ENCODE measurements around the gene MGMT.

The MGMT gene

DNA sequence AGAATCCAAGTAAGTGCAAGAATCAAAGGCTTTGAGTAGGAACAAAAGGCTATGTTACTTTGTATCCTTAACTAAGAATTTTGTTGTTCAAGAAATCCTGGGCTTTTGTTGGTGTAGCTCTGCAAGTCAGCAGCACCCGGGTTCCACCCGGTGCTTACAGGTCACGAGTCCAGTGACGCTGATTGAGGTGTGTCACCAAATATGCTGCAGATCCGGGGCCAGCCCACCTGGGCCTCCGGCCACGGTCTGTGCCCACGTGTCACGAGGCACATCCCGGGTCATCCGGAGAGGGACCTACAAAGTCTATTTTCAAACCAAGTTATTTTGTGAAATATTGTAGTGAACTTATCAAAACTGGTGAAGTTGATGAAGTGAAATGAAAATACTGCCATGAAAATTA, 103.1 kb downstream of the MGMT start:
- H3K4me3 ChIP-seq (ENCODE audit: low read length), result no peak overlapping the region
- no peak for TF ChIP-seq ZNF274 (IDR thresholded peaks at IDR 0.05; ENCODE audit: low read depth, low read length)

DNA sequence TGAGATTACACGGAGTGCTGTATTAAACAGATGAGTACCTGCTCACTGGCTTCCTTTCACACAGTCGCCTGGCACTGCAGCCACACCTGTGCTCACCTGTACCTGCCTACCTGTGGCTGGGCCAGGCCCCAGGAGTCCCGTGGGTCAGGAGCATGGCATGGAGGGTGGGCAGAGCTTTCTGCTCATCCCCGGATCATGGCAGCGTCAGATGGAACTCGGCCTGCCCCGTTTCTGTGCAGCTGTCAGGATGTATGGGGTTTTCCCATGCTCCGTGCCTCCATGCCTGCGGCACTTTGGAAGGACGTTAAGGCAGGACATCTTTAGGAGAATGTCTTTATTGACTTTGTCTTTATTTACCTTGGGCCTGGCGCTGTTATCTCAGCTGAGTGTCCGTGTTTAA, 112.2 kb downstream of the MGMT start:
- no peak for TF ChIP-seq ZNF274 (IDR thresholded peaks at IDR 0.05; ENCODE audit: low read depth, low read length)
- H3K4me3 ChIP-seq (ENCODE audit: low read length), result no peak overlapping the region

- H3K4me3 ChIP-seq (ENCODE audit: low read length), result no peak overlapping the region
- TF ChIP-seq ZNF274 (IDR thresholded peaks at IDR 0.05; ENCODE audit: low read depth, low read length), result no peak
These were observed 113.0 kb downstream of the MGMT start for GRCh38 chr10:129580010-129580409.

GRCh38 chr10:129580901-129581300, 113.9 kb downstream of the MGMT start:
- no peak overlapping the region for H3K4me3 ChIP-seq (ENCODE audit: low read length)
- TF ChIP-seq ZNF274 (IDR thresholded peaks at IDR 0.05; ENCODE audit: low read depth, low read length), result no peak

GRCh38 chr10:129581827-129582411, 114.9 kb downstream of the MGMT start:
- no peak overlapping the region for H3K4me3 ChIP-seq (ENCODE audit: low read length)
- no peak for TF ChIP-seq ZNF274 (IDR thresholded peaks at IDR 0.05; ENCODE audit: low read depth, low read length)

DNA sequence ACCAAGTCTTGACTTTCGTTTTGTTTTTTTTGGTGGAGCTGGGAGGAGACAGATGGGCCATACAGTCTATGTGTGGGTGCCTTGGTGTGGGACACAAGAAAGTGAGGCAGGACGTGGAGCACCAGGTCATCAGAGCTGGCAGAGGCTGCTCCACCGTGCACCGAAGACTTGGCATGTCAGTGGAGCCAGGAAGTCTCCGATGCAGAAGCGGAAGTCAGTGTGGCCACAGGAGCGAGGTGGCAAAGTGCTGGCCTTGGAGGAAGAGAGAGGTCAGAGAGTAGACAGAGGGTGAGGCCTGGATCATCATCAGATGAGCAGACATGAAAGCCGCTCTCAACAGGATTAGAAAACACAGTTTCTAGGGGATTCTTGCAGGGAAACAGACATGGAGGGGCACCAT, 116.8 kb downstream of the MGMT start:
- no peak for TF ChIP-seq ZNF274 (IDR thresholded peaks at IDR 0.05; ENCODE audit: low read depth, low read length)
- no peak overlapping the region for H3K4me3 ChIP-seq (ENCODE audit: low read length)

DNA sequence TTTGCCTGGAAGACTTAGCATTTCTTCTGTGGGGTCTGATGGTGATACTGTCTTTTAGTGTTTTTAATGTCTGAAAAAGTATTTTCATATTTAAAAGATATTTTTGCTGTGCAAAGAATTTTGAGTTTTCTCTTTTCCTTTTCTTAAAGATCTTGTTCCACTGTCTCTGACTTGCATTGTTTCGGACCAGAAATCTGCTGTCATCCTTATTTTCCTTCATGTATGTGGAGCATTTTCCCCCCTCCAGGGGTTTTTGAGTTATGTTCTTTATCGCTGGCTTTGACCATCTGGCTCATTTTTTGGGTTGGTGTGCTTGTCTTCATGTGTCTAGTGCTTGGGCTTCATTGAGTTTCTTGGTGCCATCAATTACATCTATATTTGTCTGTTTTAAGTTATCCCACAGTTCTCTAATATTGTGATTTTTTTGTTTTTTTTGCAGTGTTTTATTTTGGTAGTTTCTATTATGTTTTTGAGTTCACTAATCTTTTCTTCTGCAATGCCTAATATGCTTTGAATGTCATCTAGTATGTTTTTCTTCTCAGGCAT, 119.9 kb downstream of the MGMT start:
- no peak overlapping the region for H3K4me3 ChIP-seq (ENCODE audit: low read length)
- TF ChIP-seq ZNF274 (IDR thresholded peaks at IDR 0.05; ENCODE audit: low read depth, low read length), result no peak

DNA sequence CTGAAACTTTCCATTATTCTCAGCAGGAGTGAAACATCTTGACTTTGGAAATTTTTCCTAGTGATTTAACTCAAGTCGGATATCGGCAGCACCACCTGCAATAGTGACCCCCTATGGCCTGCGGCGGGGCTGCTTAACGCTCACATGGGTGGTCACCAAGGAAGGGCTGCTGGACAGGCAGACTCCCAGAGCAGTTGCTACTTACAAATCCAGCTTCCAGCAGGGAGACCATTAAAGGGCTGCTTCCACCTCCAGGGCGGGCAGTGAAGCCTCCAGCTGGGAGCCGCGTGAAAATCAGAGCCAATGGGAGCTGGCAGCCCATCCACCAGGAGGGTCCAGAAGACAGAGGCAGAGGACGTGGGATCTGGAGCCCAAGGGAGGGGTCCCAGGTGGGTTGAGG, 122.5 kb downstream of the MGMT start:
- no peak for TF ChIP-seq ZNF274 (IDR thresholded peaks at IDR 0.05; ENCODE audit: low read depth, low read length)
- H3K4me3 ChIP-seq (ENCODE audit: low read length), result no peak overlapping the region

GRCh38 chr10:129593953-129594352, 126.9 kb downstream of the MGMT start:
- TF ChIP-seq ZNF274 (IDR thresholded peaks at IDR 0.05; ENCODE audit: low read depth, low read length), result no peak
- H3K4me3 ChIP-seq (ENCODE audit: low read length), result no peak overlapping the region

DNA sequence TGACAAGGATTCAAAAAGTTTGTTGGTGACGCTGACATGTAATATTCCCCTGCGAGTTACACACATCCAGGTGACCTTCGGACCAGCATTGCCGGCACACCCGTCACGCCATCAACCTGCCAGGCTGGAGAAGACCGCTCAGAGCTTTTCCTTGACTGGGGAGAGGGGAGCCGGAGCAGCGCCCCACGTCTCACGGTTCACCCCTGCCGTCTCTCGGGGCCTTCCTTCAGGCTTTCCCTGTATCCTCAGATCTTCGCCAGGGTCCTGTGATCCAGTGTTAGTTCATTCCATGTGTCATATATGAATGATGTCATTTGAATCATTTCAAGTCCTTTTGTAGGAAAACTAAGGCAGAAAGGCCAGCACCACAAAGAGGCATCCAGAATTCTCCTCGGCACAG, 127.8 kb downstream of the MGMT start:
- TF ChIP-seq ZNF274 (IDR thresholded peaks at IDR 0.05; ENCODE audit: low read depth, low read length), result no peak
- H3K4me3 ChIP-seq (ENCODE audit: low read length), result no peak overlapping the region

DNA sequence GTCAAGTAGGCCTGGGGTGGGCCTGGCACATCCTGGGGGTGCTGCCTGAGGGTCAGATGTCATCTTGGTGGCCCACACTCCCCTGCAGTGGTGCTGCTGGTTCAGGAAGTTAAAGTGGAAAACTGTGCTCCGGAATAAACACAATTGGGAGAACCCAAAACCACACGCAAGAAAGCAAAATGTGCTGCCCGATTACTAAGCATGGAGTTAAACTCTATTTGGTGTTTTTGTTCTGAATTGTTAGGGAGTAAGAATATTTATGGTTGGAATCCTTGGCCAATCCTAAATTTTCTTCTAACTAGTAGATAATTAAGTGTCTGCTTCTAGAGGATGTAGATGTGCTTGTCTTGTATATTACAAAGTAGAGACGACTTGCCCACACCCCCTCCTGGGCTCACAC, 131.4 kb downstream of the MGMT start:
- no peak for TF ChIP-seq ZNF274 (IDR thresholded peaks at IDR 0.05; ENCODE audit: low read depth, low read length)
- no peak overlapping the region for H3K4me3 ChIP-seq (ENCODE audit: low read length)

- no peak for TF ChIP-seq ZNF274 (IDR thresholded peaks at IDR 0.05; ENCODE audit: low read depth, low read length)
- no peak overlapping the region for H3K4me3 ChIP-seq (ENCODE audit: low read length)
These were observed 132.1 kb downstream of the MGMT start for GRCh38 chr10:129599160-129599559.

GRCh38 chr10:129601737-129602136, 134.7 kb downstream of the MGMT start:
- no peak overlapping the region for H3K4me3 ChIP-seq (ENCODE audit: low read length)
- no peak for TF ChIP-seq ZNF274 (IDR thresholded peaks at IDR 0.05; ENCODE audit: low read depth, low read length)

GRCh38 chr10:129602938-129603535, 136.0 kb downstream of the MGMT start:
- H3K4me3 ChIP-seq (ENCODE audit: low read length), result no peak overlapping the region
- no peak for TF ChIP-seq ZNF274 (IDR thresholded peaks at IDR 0.05; ENCODE audit: low read depth, low read length)

DNA sequence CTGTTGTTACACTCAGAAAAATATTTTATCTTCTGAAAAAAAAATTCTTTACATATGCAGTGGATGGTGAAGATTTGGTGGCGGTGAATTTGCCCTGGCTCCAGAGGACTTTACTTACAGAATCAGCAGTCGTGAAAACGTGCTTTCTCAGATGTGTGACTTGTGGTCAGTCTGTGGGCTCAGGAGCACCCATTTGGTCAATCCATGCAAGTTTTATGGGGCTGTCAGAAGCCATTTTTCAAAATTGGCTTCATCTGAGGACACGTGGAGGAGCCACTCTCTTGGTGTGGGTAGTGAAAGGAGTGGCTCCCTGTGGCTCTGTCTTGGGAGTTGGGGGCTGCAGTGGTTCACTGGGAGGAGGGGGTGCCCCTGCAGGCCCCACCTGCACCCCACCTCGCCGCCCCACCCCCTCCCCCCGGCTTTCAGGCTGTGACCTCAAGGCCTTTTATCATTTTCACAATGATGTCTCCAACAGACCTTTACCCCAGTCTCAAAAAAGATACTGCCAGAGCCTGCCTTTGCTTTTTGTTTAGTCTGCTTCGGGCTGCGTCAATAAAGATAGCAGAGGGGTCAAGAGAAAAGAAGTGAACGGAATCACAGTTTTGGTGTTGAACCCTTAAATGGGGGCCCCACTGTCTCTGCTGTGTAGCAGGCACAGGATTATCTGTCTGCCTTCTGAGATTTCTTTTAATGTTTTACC, 137.4 kb downstream of the MGMT start:
- H3K4me3 ChIP-seq (ENCODE audit: low read length), result no peak overlapping the region
- no peak for TF ChIP-seq ZNF274 (IDR thresholded peaks at IDR 0.05; ENCODE audit: low read depth, low read length)
